Mucosa of stomach (tissue), 1 donor: Measurements from ENCODE around the gene CTNNBL1.

Experiments used
- H3K27me3 ChIP-seq: one replicate; pipeline ENCODE4 v1.7.0; 2013; ENCODE audit warnings: mild to moderate bottlenecking, low read length; ENCODE audit not compliant: control insufficient read depth, insufficient read depth
- H3K36me3 ChIP-seq: one replicate; pipeline ENCODE4 v1.7.0; 2013; ENCODE audit warnings: low read length; ENCODE audit not compliant: control insufficient read depth, insufficient read depth
- H3K4me1 ChIP-seq: one replicate; pipeline ENCODE4 v1.7.0; 2013; ENCODE audit warnings: mild to moderate bottlenecking, low read length; ENCODE audit not compliant: control insufficient read depth, insufficient read depth
- H3K4me3 ChIP-seq: one replicate; pipeline ENCODE4 v1.7.0; 2013; ENCODE audit warnings: low read length
- H3K9ac ChIP-seq: one replicate; pipeline ENCODE4 v1.7.0; 2013; ENCODE audit warnings: mild to moderate bottlenecking, low read length, moderate library complexity
- H3K9me3 ChIP-seq: one replicate; pipeline ENCODE4 v1.7.0; 2013; ENCODE audit warnings: mild to moderate bottlenecking, low read length, moderate library complexity; ENCODE audit not compliant: control insufficient read depth
- donor health status: Pancreatic carcinoma.

CTNNBL1 gene

DNA sequence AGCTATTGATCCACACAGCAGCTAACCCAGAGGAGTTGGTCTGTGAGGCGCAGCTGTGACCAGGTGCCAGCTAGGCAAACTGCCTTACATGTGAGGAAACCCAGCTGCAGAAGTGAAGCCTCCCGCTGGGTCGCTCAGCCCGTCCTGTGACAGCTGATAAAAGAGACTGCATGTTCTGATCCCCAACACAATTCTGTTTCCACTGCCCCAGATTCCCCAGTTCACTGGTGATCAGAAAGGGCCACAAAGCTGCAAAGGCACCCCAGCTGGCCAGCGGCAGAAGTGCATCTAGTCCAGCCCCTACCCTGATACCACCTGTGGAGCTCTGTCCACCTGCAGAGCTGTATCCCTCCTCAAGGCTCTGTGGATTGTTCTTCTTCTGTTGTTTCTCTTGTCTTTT, 64.5 kb downstream of the CTNNBL1 start:
- H3K9ac ChIP-seq: no peak overlapping the region
- no peaks in the 10 kb centered on the region for H3K4me1 ChIP-seq
- H3K9me3 ChIP-seq: no peaks in the 10 kb centered on the region
- no peak overlapping the region for H3K4me3 ChIP-seq
- peaks cover 3% of the 10 kb centered on the region for H3K36me3 ChIP-seq
- no peaks in the 10 kb centered on the region for H3K27me3 ChIP-seq

GRCh38 chr20:37759052-37759553, 65.3 kb downstream of the CTNNBL1 start:
- Histone ChIP-seq H3K36me3 (peaks cover 3% of the 10 kb centered on the region), H3K27me3 (no peaks in the 10 kb centered on the region)

DNA sequence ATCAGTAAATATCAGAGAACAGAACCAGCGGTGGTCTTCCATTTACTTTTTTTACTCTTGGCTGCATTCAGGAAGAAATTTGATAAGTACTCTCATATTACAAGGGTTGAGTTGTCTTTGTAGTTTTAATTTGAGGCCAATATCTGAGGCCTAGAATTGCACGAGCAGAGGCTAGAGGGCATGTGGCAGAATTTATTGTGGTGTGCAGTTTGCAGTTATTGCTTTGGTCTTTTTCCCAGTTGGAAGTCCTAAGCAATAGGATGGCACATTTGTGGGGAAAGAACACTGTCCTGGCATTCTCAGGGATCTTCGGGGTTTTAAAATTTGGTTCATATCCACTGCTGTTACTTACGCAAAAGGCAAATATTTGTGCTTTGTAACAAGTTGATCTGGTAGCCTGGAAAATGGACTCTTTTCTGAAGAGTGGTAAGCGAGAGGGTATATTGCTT, 66.0 kb downstream of the CTNNBL1 start:
- no peaks in the 10 kb centered on the region for H3K27me3 ChIP-seq
- H3K9ac ChIP-seq: no peak overlapping the region
- no peaks in the 10 kb centered on the region for H3K4me1 ChIP-seq
- H3K36me3 ChIP-seq: peaks cover 3% of the 10 kb centered on the region
- H3K4me3 ChIP-seq: no peak overlapping the region
- H3K9me3 ChIP-seq: no peaks in the 10 kb centered on the region

More at GRCh38 chr20:37759052-37759553, 65.3 kb downstream of the CTNNBL1 start:
- Histone ChIP-seq H3K9ac (no peak overlapping the region), H3K4me1 (no peaks in the 10 kb centered on the region), H3K4me3 (no peak overlapping the region), H3K9me3 (no peaks in the 10 kb centered on the region)

- Histone ChIP-seq H3K36me3 (peaks cover 3% of the 10 kb centered on the region), H3K4me1 (no peaks in the 10 kb centered on the region), H3K4me3 (no peak overlapping the region), H3K9ac (no peak overlapping the region), H3K9me3 (no peaks in the 10 kb centered on the region), H3K27me3 (no peaks in the 10 kb centered on the region)
Observed at GRCh38 chr20:37760322-37760721, 66.5 kb downstream of the CTNNBL1 start.

- Histone ChIP-seq H3K9ac (no peak overlapping the region), H3K36me3 (peaks cover 3% of the 10 kb centered on the region), H3K27me3 (no peaks in the 10 kb centered on the region), H3K4me1 (no peaks in the 10 kb centered on the region), H3K4me3 (no peak overlapping the region), H3K9me3 (no peaks in the 10 kb centered on the region)
Observed at GRCh38 chr20:37762716-37763485, 69.1 kb downstream of the CTNNBL1 start.

- Histone ChIP-seq H3K4me1 (no peaks in the 10 kb centered on the region), H3K36me3 (peaks cover 3% of the 10 kb centered on the region), H3K9ac (no peak overlapping the region), H3K9me3 (no peaks in the 10 kb centered on the region), H3K27me3 (no peaks in the 10 kb centered on the region), H3K4me3 (no peak overlapping the region)
Observed at GRCh38 chr20:37764333-37764935, 70.6 kb downstream of the CTNNBL1 start.

- H3K4me1 ChIP-seq: no peaks in the 10 kb centered on the region
- H3K36me3 ChIP-seq: no peaks in the 10 kb centered on the region
- H3K27me3 ChIP-seq: no peaks in the 10 kb centered on the region
- H3K9me3 ChIP-seq: no peaks in the 10 kb centered on the region
- no peak overlapping the region for H3K4me3 ChIP-seq
- no peak overlapping the region for H3K9ac ChIP-seq
Observed at GRCh38 chr20:37770908-37771307, 77.1 kb downstream of the CTNNBL1 start.

GRCh38 chr20:37773291-37773826, 79.5 kb downstream of the CTNNBL1 start:
- no peaks in the 10 kb centered on the region for H3K27me3 ChIP-seq
- H3K36me3 ChIP-seq: no peaks in the 10 kb centered on the region
- H3K4me1 ChIP-seq: no peaks in the 10 kb centered on the region
- H3K9ac ChIP-seq: no peak overlapping the region
- H3K4me3 ChIP-seq: no peak overlapping the region
- H3K9me3 ChIP-seq: no peaks in the 10 kb centered on the region

DNA sequence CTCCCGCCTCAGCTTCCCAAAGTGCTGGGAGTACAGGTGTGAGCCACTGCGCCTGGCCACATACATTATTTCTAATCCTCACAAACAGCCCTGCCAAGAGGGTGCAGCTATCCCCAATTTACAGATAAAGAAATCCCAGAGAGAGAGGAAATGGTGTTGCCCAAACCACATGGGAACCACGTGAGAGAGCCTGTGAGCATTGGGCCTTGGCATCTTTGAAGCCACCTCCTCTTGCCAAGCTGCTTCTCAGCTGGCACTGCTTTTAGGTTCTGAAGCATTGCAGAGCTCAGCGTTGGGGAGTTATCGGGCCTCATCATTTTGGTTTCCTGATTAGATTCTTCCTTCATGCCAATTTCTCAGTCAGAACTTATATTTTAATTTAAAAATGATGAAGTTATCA, 80.3 kb downstream of the CTNNBL1 start:
- Histone ChIP-seq H3K36me3 (no peaks in the 10 kb centered on the region), H3K4me3 (no peak overlapping the region), H3K27me3 (no peaks in the 10 kb centered on the region), H3K4me1 (no peaks in the 10 kb centered on the region), H3K9me3 (no peaks in the 10 kb centered on the region), H3K9ac (no peak overlapping the region)

- no peaks in the 10 kb centered on the region for H3K9me3 ChIP-seq
- H3K27me3 ChIP-seq: no peaks in the 10 kb centered on the region
- no peak overlapping the region for H3K9ac ChIP-seq
- H3K4me1 ChIP-seq: no peaks in the 10 kb centered on the region
- H3K4me3 ChIP-seq: no peak overlapping the region
- no peaks in the 10 kb centered on the region for H3K36me3 ChIP-seq
Observed at GRCh38 chr20:37775200-37775599, 81.4 kb downstream of the CTNNBL1 start.

- Histone ChIP-seq H3K4me1 (no peaks in the 10 kb centered on the region), H3K9ac (no peak overlapping the region), H3K27me3 (no peaks in the 10 kb centered on the region), H3K4me3 (no peak overlapping the region), H3K36me3 (no peaks in the 10 kb centered on the region), H3K9me3 (no peaks in the 10 kb centered on the region)
Observed at GRCh38 chr20:37776049-37776448, 82.2 kb downstream of the CTNNBL1 start.

- no peaks in the 10 kb centered on the region for H3K4me1 ChIP-seq
- no peaks in the 10 kb centered on the region for H3K9me3 ChIP-seq
- no peak overlapping the region for H3K9ac ChIP-seq
- no peaks in the 10 kb centered on the region for H3K36me3 ChIP-seq
- no peak overlapping the region for H3K4me3 ChIP-seq
- no peaks in the 10 kb centered on the region for H3K27me3 ChIP-seq
Observed at GRCh38 chr20:37776526-37776925, 82.7 kb downstream of the CTNNBL1 start.
